K562 (cell line): ENCODE data around the gene DLK1. TPM values are rescaled to one million over a fixed set of nuclear protein-coding genes. Genes with fewer than 3 reads are reported as not detected.

ENCODE experiments used
- ATAC-seq: fragments of 200-7000 bp; cut with Tn5 transposase; 3 replicates; pipeline ENCODE4 v1.9.1; 2020; ENCODE audit warnings: moderate library complexity
- BruUV-seq: library from RNA; stranded (reverse); fragments of 400-500 nt; replicated peaks from 2 replicates; lab custom pipeline; 2021; lab: Mats Ljungman, UMichigan
- CTCF ChIA-PET: fragments of 300-600 bp; formaldehyde crosslinking; extraction: SDS; loops from one replicate; lab custom pipeline; 2021; ENCODE audit warnings: low intra/inter-chr PET ratio; lab: Yijun Ruan, JAX
- POLR2A ChIA-PET: fragments of 300-600, 350-650 bp; sonication (Branson Sonifier 250); formaldehyde crosslinking; extraction: SDS; loops from one replicate; lab custom pipeline; 2021; ENCODE audit warnings: antibody characterized with exemption, inconsistent platforms; lab: Yijun Ruan, JAX
- DNase-seq, 4 experiments: peaks; one replicate each; pipeline versions ENCODE4 v3.0.0 to v3.0.0-alpha.2; 2011 to 2018; ENCODE audit warnings: low spot score in 3 of 4, mixed read lengths in 3 of 4; ENCODE audit errors: extremely low read depth in 1 of 4
- FAIRE-seq: peaks from 2 replicates; lab custom pipeline; 2011; peaks lifted over from hg19 to GRCh38; lab: Jason Lieb, UNC
- H2AFZ ChIP-seq: 2 replicates; pipeline ENCODE4 v1.6.0; 2011; ENCODE audit warnings: low read depth, low read length, control low read depth, inconsistent platforms
- H3K27ac ChIP-seq: fragments of 200-600 bp; 3 replicates; pipeline ENCODE4 v1.8.0; 2011; ENCODE audit warnings: low read depth, mild to moderate bottlenecking, control low read depth, inconsistent platforms, low read length, moderate library complexity, mixed read lengths; ENCODE audit errors: extremely low read depth
- H3K27me3 ChIP-seq, 2 experiments: fragments of 300-600 bp in 1 of 2; 2 replicates in 1 of 2; 3 replicates in 1 of 2; pipeline versions ENCODE4 v1.6.0 to v1.8.0; 2011; ENCODE audit warnings: inconsistent platforms in 2 of 2, low read length in 2 of 2, mild to moderate bottlenecking in 1 of 2, mixed read lengths in 1 of 2, moderate library complexity in 1 of 2; ENCODE audit not compliant: control insufficient read depth in 2 of 2, insufficient read depth in 2 of 2
- H3K36me3 ChIP-seq: fragments of 300-600 bp; 3 replicates; pipeline ENCODE4 v1.8.0; 2011; ENCODE audit warnings: mild to moderate bottlenecking, low read length, inconsistent platforms; ENCODE audit not compliant: control insufficient read depth, insufficient read depth
- H3K4me1 ChIP-seq, 2 experiments: fragments of 200-600 bp in 1 of 2; replicated peaks in 1 of 2; 2 replicates in 1 of 2; 3 replicates in 1 of 2; pipeline versions ENCODE4 v1.5.1 to v1.8.0; 2011; ENCODE audit warnings: inconsistent platforms in 2 of 2, low read length in 2 of 2, mild to moderate bottlenecking in 1 of 2, mixed read lengths in 1 of 2, moderate library complexity in 1 of 2; ENCODE audit not compliant: control insufficient read depth in 2 of 2, insufficient read depth in 2 of 2
- H3K4me2 ChIP-seq: 2 replicates; pipeline ENCODE4 v1.6.1; 2011; ENCODE audit warnings: low read length, control low read depth, inconsistent platforms, mixed read lengths; ENCODE audit not compliant: insufficient read depth
- H3K4me3 ChIP-seq: fragments of 200-600 bp; sonication (generic), shearing (Covaris generic); 2 replicates; pipeline ENCODE4 v1.5.1; 2016; ENCODE audit warnings: control low read depth, inconsistent platforms
- H3K79me2 ChIP-seq: fragments of 200-600 bp; 3 replicates; pipeline ENCODE4 v1.8.0; 2011; ENCODE audit warnings: low read length, inconsistent platforms; ENCODE audit not compliant: control insufficient read depth, insufficient read depth
- H3K9ac ChIP-seq, 2 experiments: 2 replicates each; pipeline versions ENCODE4 v1.6.0 to v1.6.1; 2011; ENCODE audit warnings: low read depth in 2 of 2, low read length in 2 of 2, control low read depth in 1 of 2, inconsistent platforms in 1 of 2, mild to moderate bottlenecking in 1 of 2, mixed read lengths in 1 of 2; ENCODE audit not compliant: insufficient read depth in 1 of 2
- H3K9me1 ChIP-seq: one replicate; pipeline ENCODE4 v1.6.0; 2011; ENCODE audit warnings: inconsistent platforms, mild to moderate bottlenecking, low read length, moderate library complexity; ENCODE audit not compliant: control insufficient read depth, insufficient read depth
- H3K9me3 ChIP-seq: replicated peaks from 2 replicates; pipeline ENCODE4 v1.5.1; 2011; ENCODE audit warnings: low read depth, low read length, inconsistent platforms; ENCODE audit not compliant: control insufficient read depth, insufficient read depth
- H4K20me1 ChIP-seq: replicated peaks from 2 replicates; pipeline ENCODE4 v1.6.1; 2011; ENCODE audit warnings: low read length, inconsistent platforms, mixed read lengths; ENCODE audit not compliant: control insufficient read depth, insufficient read depth
- ARID3A ChIP-seq: IDR thresholded peaks from 2 replicates; pipeline ENCODE4 v1.6.1; 2012; ENCODE audit warnings: low read depth, low read length, improper control_type of control experiment, borderline replicate concordance
- ATF7 ChIP-seq: fragments of 450-650 bp; IDR thresholded peaks from 2 replicates; pipeline ENCODE4 v1.7.1; 2014; ENCODE audit warnings: mild to moderate bottlenecking, moderate library complexity
- ETV6 ChIP-seq, 3 experiments: fragments of 150-350 bp in 1 of 3; sonication (generic) in 1 of 3; formaldehyde crosslinking in 1 of 3; IDR thresholded peaks; 2 replicates each; pipeline versions ENCODE4 v1.6.1 to v1.8.0; 2014 to 2022; ENCODE audit warnings: borderline replicate concordance in 2 of 3, low read depth in 2 of 3, antibody characterized with exemption in 1 of 3, low read length in 1 of 3, mild to moderate bottlenecking in 1 of 3, missing genetic modification reagents in 1 of 3
- FIP1L1 ChIP-seq: fragments of 200-400 bp; formaldehyde crosslinking; IDR thresholded peaks from 2 replicates; pipeline ENCODE4 v1.6.1; 2018; ENCODE audit warnings: mild to moderate bottlenecking, low read depth, low read length; ENCODE audit not compliant: poor library complexity, severe bottlenecking
- HMGN3 ChIP-seq: IDR thresholded peaks from 2 replicates; pipeline ENCODE4 v1.6.1; 2011; ENCODE audit warnings: borderline replicate concordance, low read depth, mild to moderate bottlenecking, mixed read lengths, low read length; ENCODE audit not compliant: insufficient read length; ENCODE audit errors: extremely low read depth
- POLR3A ChIP-seq: IDR thresholded peaks from 2 replicates; pipeline ENCODE4 v1.6.1; 2011; ENCODE audit warnings: borderline replicate concordance, mild to moderate bottlenecking, moderate library complexity; ENCODE audit not compliant: insufficient read length, insufficient read depth; ENCODE audit errors: extremely low read depth
- POU5F1 ChIP-seq: fragments of 150-350 bp; IDR thresholded peaks from 2 replicates; pipeline ENCODE4 v1.6.1; 2014; ENCODE audit warnings: borderline replicate concordance, low read length, low read depth, mild to moderate bottlenecking; ENCODE audit not compliant: partially characterized antibody
- TCF3 ChIP-seq: sonication (generic); formaldehyde crosslinking; IDR thresholded peaks from 2 replicates; pipeline ENCODE4 v1.4.0; 2020; ENCODE audit warnings: mild to moderate bottlenecking, missing genetic modification reagents
- TCF7L2 ChIP-seq: fragments of 150-350 bp; IDR thresholded peaks from 2 replicates; pipeline ENCODE4 v1.6.1; 2016; ENCODE audit warnings: low read depth, mild to moderate bottlenecking, low read length, moderate library complexity
- THRB ChIP-seq: fragments of 450-650 bp; formaldehyde crosslinking; conservative IDR thresholded peaks from 2 replicates; pipeline ENCODE4 v1.4.0; 2022; ENCODE audit warnings: mild to moderate bottlenecking, missing genetic modification characterization
- ZNF311 ChIP-seq: fragments of 250-450 bp; sonication (Bioruptor Pico); IDR thresholded peaks from 2 replicates; pipeline ENCODE4 v1.4.0; 2020; ENCODE audit warnings: mild to moderate bottlenecking, moderate library complexity
- WGBS: fragments of 100-300 bp; shearing (Covaris generic); methylation state at CpG from one replicate; pipeline ENCODE4 v1.1.6; 2016; ENCODE audit warnings: low coverage, mixed read lengths; ENCODE audit not compliant: insufficient coverage; ENCODE audit errors: missing lambda C conversion rate; 5-methylcytosine and 5-hydroxymethylcytosine counted together
- in situ Hi-C: fragments of 300-500 bp; cut with MboI; formaldehyde crosslinking; loops from 4 replicates; pipeline ENCODE4 v1.15.0; 2018; ENCODE audit warnings: inconsistent platforms, mixed read lengths
- intact Hi-C: fragments of 100-400 bp; cut with micrococcal nuclease; formaldehyde crosslinking; loops from 2 replicates; pipeline ENCODE4 v1.14.2; 2022
- polyA plus RNA-seq, 8 experiments: library from polyadenylated mRNA; depleted of rRNA in 4 of 8; stranded (reverse) in 5 of 8; unstranded in 3 of 8; fragments of >200 nt; fragmentation: Nextera tagmentation in 2 of 8; fragmentation: Illumina TruSeq in 1 of 8; extraction: Ambion mirVana in 2 of 8; extraction: Trizol in 1 of 8; gene quantifications; 2 replicates each; pipeline versions ENCODE4 v1.2.1 to v1.2.3, GENCODE V29; 2011 to 2014; ENCODE audit warnings: inconsistent platforms in 1 of 8, missing spikeins in 1 of 8
- total RNA-seq, 7 experiments: library from RNA; depleted of rRNA in 6 of 7; stranded (reverse); fragments of >200 nt in 6 of 7; fragmentation: Illumina TruSeq in 2 of 7; extraction: Trizol in 2 of 7; gene quantifications; 2 replicates each; pipeline versions ENCODE4 v1.2.1 to v1.2.3, GENCODE V29; 2011 to 2021; ENCODE audit warnings: low replicate concordance in 1 of 7

Gene DLK1
- total and polyA plus RNA-seq, 9 of the 15 experiments (the other 6 are each of a cell fraction or from before 2014, with no cell fraction given), result 4.4 to 97.2 (median 15.3) TPM

GRCh38 chr14:100692256-100692655 is 34.4 kb upstream of the DLK1 start:
- ATAC-seq (no peak), FAIRE-seq (no peak), DNase-seq (no peak)
- Histone ChIP-seq H3K4me1 (peaks cover 20 to 59% of the 10 kb centered on the region in 2 experiments; a peak in 4 of 5 replicates), H2AFZ (no peak overlapping the region), H3K4me3 (no peak overlapping the region), H3K27me3 (no peaks in the 10 kb centered on the region), H3K4me2 (no peak overlapping the region), H3K9me1 (no peaks in the 10 kb centered on the region), H4K20me1 (no peaks in the 10 kb centered on the region), H3K9me3 (no peaks in the 10 kb centered on the region), H3K27ac (no peak overlapping the region), H3K36me3 (no peaks in the 10 kb centered on the region), H3K9ac (no peak overlapping the region), H3K79me2 (no peaks in the 10 kb centered on the region)
- ChIA-PET POLR2A (interaction anchor here (1.0 kb wide), 1 partner anchor 10 kb away, joined by 5 read pairs; no protein-coding TSS in a partner anchor), CTCF (no interaction called here)
- BruUV-seq, result no TSS peak
- TF ChIP-seq TCF7L2 (no peak), ATF7 (no peak), HMGN3 (no peak), ARID3A (no peak), POU5F1 (no peak), FIP1L1 (no peak), ZNF311 (no peak), THRB (no peak), TCF3 (CRISPR knock-in tag) (no peak), ETV6 (IDR thresholded peaks at IDR 0.05; ENCODE audit: borderline replicate concordance in 1 of 2, low read depth in 2 of 2, low read length in 1 of 2) (no peak), ETV6 (CRISPR knock-in tag; IDR thresholded peaks at IDR 0.05; ENCODE audit: borderline replicate concordance) (no peak), POLR3A (no peak)
- 81% methylated on average over 3 of the region's 6 CpGs for WGBS
- in situ Hi-C loops, result no loop called here
- intact Hi-C loops, result no loop called here
